NCI-H524 treated with DMSO at 0.1 percent for 48 hours (cell line): Measurements from ENCODE around the gene ANKRD23.

Experiments used
- DNase-seq: peaks from one replicate; lab custom pipeline; 2025; lab: John Stamatoyannopoulos, UW

ANKRD23 gene

GRCh38 chr2:96877042-96877451 is 33.2 kb upstream of the ANKRD23 start:
- DNase-seq: no peak

GRCh38 chr2:96876269-96877041 is 32.6 kb upstream of the ANKRD23 start:
- no peak for DNase-seq

GRCh38 chr2:96875498-96876268 is 31.9 kb upstream of the ANKRD23 start:
- no peak for DNase-seq

DNA sequence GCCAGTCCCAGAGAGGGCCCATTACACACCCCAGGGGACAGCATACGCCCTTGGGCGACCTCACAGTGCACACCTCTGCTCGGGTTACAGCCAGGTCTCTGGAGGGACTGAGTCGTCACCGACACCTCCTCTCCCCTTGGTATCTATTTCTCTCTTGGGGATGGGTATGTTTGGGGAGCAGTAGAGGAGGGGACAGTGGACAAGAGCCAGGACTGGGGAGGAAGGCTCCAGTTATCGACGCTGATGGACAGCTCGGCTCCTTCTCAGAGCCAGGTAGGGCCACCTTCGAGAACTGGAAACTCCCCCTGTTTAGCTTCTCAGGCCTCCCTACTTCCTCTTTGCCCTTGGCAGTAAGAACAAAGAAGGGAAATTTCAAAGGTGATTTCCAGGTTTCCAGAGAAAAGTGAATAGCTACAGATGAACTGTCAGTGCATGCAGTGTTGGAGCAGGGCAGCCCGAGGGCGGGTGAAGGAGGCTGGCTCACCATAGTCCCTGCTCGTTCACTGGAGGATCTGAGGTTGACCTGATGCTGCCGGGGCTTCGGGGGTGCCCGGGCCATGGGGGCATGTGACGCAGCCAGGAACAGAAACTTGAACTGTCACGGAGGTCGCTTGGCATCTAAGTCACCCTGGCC is 30.5 kb upstream of the ANKRD23 start:
- no peak for DNase-seq

- DNase-seq: no peak
Observed at GRCh38 chr2:96873651-96874096, 29.9 kb upstream of the ANKRD23 start.

DNA sequence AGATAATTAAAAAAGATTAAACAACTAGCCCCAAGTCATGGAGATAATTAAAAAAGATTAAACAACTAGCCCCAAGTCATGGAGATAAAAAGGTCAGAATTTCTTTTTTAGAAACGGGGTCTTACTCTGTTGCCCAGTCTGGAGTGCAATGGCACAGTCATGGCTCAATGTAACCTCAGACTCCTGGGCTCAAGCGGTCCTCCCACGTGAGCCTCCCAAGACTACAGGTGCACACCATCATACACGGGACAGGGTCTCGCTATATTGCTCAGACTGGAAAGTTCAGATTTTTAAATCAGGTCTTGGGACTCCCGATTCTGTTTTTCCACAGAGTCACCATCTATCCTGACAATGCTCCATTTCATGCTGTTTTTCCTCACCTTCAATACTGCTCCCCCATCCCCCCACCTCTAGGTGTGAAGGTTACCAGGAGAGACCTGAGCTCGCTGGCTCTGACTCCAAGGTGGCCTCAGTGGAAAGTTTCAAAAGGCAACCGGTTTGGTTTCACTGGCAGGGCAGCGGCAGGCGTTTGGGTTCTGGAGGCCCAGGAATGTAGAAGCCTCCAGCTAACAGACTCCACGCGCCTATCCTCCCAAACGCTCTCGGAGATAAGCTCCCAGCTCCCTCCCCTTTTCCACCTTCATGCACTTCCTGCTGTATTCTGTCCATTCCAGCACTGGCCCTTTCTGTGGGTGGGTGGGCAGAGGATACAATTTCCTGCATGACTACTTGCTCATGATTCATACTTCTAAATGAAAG is 28.9 kb upstream of the ANKRD23 start:
- DNase-seq: no peak

GRCh38 chr2:96870626-96871255 is 26.9 kb upstream of the ANKRD23 start:
- no peak for DNase-seq

GRCh38 chr2:96869822-96870625 is 26.2 kb upstream of the ANKRD23 start, which contains the start of gene SEMA4C:
Gene SEMA4C, minus strand, starts transcription at chr2:96870080. Its CDS starts 2,194 bp downstream, at chr2:96867886.
- DNase-seq: no peak

DNA sequence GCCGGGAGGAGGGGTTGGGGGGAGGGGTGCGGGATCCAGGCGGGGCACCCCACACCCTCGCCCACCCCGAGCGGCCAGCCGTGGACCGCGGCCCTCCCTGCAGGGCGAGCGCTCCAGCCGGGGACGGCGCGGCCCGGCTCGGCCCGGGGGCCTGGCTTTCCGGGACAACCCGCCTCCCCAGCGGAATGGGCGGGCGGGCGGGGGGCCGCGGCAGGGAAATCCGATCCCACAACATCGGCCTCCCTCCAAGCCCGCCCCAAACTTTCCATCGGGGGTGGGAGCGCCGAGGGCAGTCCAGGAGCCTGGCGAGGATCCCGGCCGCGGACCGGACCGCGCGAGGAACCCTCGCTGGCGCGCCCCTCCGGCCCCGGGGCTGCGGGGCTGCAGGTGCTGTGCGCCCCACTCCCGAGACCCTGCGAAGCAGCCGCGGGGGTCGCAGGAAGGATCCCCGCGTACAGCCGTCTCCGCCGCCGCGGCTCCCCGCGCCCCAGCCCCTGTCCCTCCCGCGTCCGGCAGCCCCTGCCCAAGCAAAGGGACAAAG is 25.5 kb upstream of the ANKRD23 start:
- no peak for DNase-seq

- no peak for DNase-seq
Observed at GRCh38 chr2:96868555-96869280, 24.9 kb upstream of the ANKRD23 start.

DNA sequence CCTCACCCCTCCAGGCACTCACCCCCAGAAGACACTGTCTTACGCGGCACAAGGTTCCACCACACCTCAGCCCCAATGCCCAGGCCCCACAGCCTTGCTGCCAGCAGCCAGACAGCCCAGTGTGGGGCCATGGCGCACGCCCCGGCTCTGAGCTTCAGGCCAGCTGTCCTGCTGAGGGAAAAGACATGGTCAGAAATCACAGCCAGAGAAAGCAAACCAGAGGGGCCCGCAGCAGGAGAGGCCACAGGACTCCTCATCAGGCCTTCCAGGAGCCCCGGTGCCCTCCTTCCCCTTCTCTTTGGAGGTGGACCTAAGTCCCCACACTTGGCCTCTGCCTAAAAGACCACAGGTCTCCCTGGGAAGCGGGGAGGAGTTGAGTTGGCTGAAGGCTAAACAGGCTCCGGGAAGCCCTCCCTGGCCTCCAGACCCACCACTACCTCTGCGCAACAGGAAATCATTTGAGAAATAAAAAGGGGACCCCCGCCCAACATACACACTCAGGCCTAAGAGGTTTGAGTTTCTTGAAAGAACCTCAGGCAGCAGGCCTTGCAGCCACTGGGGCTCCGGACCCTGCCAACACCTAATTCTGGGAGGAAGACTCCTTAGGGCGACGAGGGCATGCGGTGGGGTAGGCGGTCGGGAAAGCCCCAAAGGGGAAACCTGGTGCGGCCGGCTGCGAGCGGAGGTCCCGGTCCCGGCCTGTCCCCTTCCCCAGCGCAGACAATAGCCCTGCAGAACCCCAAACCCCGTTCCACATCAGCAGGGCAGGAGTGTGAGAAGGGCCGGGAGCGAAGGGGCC is 24.1 kb upstream of the ANKRD23 start:
- DNase-seq: no peak

DNA sequence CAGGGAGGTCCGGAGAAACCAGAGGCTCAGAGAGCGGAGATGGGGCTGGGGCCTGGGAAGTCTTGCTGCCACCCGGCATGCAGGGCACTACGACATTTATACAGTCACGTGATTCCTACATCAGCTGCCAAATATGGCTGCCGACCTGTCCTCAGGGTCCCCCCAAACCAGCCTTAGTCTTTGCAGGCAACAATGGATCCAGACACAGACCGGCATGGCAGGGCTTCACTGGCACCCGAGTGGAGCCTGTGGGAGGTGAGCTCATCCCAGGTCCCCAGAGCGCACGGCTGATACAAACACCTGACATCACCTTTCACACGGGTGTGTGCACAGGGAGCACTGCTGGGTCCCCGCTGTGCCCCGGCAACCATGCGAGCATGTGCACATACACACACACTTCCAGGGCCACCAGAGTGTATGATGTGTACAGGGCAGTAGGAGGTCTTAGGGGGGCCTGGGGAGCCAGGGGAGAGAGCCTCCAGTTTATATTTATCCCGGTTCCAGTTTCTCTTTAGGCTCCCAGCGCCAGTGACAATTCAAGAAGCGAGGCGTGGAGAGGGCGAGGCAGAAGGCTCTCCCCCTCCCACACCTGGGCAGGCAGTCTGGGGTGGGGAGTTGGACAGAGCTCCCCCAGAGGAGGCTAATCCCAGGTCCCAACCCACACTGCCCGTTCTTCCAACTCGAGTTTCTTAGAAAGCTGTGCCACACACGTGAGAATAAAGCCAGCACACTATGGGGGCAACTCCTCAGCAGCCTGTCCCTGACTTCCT is 23.4 kb upstream of the ANKRD23 start:
- no peak for DNase-seq

- no peak for DNase-seq
Observed at GRCh38 chr2:96866586-96866985, 22.8 kb upstream of the ANKRD23 start.

GRCh38 chr2:96866149-96866548 is 22.3 kb upstream of the ANKRD23 start:
- DNase-seq: no peak

GRCh38 chr2:96865654-96866053 is 21.8 kb upstream of the ANKRD23 start:
- no peak for DNase-seq

GRCh38 chr2:96864343-96865091 is 20.7 kb upstream of the ANKRD23 start:
- DNase-seq: no peak
